Neural progenitor cell (in vitro differentiated cells): ENCODE results near the gene GPATCH4. TPM values are rescaled to one million over a fixed set of nuclear protein-coding genes. Genes with fewer than 3 reads are reported as not detected.

Experiments used
- DNase-seq: peaks from one replicate; pipeline ENCODE4 v3.0.0-alpha.2; 2016; ENCODE audit warnings: low spot score
- H2AFZ ChIP-seq: fragments of 200-600 bp; sonication (generic); replicated peaks from 2 replicates; pipeline ENCODE4 v1.6.1; 2016; ENCODE audit warnings: antibody characterized with exemption
- H3F3A ChIP-seq: fragments of 200-600 bp; sonication (generic); 2 replicates; pipeline ENCODE4 v1.6.1; 2016; ENCODE audit warnings: antibody characterized with exemption, low read depth
- H3K27ac ChIP-seq: fragments of 200-600 bp; sonication (generic); 2 replicates; pipeline ENCODE4 v1.5.1; 2016; ENCODE audit warnings: mild to moderate bottlenecking
- H3K27me3 ChIP-seq: fragments of 200-600 bp; sonication (generic); 2 replicates; pipeline ENCODE4 v1.6.1; 2016; ENCODE audit warnings: mild to moderate bottlenecking, moderate library complexity
- H3K36me3 ChIP-seq: fragments of 200-600 bp; sonication (generic); 2 replicates; pipeline ENCODE4 v1.5.1; 2016
- H3K4me1 ChIP-seq: fragments of 200-600 bp; sonication (generic); 2 replicates; pipeline ENCODE4 v1.6.1; 2016; ENCODE audit warnings: mixed run types
- H3K4me2 ChIP-seq: fragments of 200-600 bp; sonication (generic); 2 replicates; pipeline ENCODE4 v1.6.1; 2016
- H3K4me3 ChIP-seq: fragments of 200-600 bp; sonication (generic); 2 replicates; pipeline ENCODE4 v1.5.1; 2016
- H3K79me2 ChIP-seq: fragments of 200-600 bp; sonication (generic); 2 replicates; pipeline ENCODE4 v1.6.1; 2016; ENCODE audit warnings: low read depth
- H3K9ac ChIP-seq: fragments of 200-600 bp; sonication (generic); 2 replicates; pipeline ENCODE4 v1.6.1; 2016
- H3K9me3 ChIP-seq: fragments of 200-600 bp; sonication (generic); 2 replicates; pipeline ENCODE4 v1.5.1; 2016; ENCODE audit warnings: low read depth
- H4K20me1 ChIP-seq: fragments of 200-600 bp; sonication (generic); 2 replicates; pipeline ENCODE4 v1.6.1; 2016; ENCODE audit warnings: low read depth
- H3K27ac Mint-ChIP-seq: 3 replicates; pipeline ENCODE4 v1.8.0; 2021; ENCODE audit warnings: mixed read lengths
- H3K27me3 Mint-ChIP-seq: 2 replicates; pipeline ENCODE4 v1.8.0; 2022; ENCODE audit warnings: low read depth, mild to moderate bottlenecking, inconsistent platforms, moderate library complexity, mixed read lengths; ENCODE audit not compliant: insufficient read depth
- H3K36me3 Mint-ChIP-seq: 3 replicates; pipeline ENCODE4 v1.8.0; 2021; ENCODE audit warnings: mixed read lengths
- H3K4me1 Mint-ChIP-seq: 3 replicates; pipeline ENCODE4 v1.8.0; 2021; ENCODE audit warnings: mixed read lengths
- H3K4me3 Mint-ChIP-seq: 3 replicates; pipeline ENCODE4 v1.8.0; 2021; ENCODE audit warnings: mild to moderate bottlenecking, moderate library complexity, mixed read lengths
- H3K9me3 Mint-ChIP-seq: 3 replicates; pipeline ENCODE4 v1.8.0; 2020; ENCODE audit warnings: mixed read lengths
- EZH2 ChIP-seq: fragments of 200-600 bp; sonication (generic); IDR thresholded peaks from 2 replicates; pipeline ENCODE4 v1.6.1; 2017; ENCODE audit warnings: antibody characterized with exemption, mild to moderate bottlenecking, moderate library complexity
- EZH2phosphoT487 ChIP-seq: fragments of 200-600 bp; sonication (generic); IDR thresholded peaks from 2 replicates; pipeline ENCODE4 v1.6.1; 2017; ENCODE audit warnings: antibody characterized with exemption
- total RNA-seq: library from RNA; depleted of rRNA; stranded (reverse); fragments of >200 nt; gene quantifications from 2 replicates; pipeline ENCODE4 v1.2.3, GENCODE V29; 2015; ENCODE audit warnings: low replicate concordance
- TF ChIP-seq, protein P1 (sequence below): fragments of 200-600 bp; sonication (generic); IDR thresholded peaks from 2 replicates; pipeline ENCODE4 v1.5.1; 2017; ENCODE audit warnings: antibody characterized with exemption, mild to moderate bottlenecking

GPATCH4 gene
- total RNA-seq, 1 donor from 2014 or later, result 17.2 TPM

DNA sequence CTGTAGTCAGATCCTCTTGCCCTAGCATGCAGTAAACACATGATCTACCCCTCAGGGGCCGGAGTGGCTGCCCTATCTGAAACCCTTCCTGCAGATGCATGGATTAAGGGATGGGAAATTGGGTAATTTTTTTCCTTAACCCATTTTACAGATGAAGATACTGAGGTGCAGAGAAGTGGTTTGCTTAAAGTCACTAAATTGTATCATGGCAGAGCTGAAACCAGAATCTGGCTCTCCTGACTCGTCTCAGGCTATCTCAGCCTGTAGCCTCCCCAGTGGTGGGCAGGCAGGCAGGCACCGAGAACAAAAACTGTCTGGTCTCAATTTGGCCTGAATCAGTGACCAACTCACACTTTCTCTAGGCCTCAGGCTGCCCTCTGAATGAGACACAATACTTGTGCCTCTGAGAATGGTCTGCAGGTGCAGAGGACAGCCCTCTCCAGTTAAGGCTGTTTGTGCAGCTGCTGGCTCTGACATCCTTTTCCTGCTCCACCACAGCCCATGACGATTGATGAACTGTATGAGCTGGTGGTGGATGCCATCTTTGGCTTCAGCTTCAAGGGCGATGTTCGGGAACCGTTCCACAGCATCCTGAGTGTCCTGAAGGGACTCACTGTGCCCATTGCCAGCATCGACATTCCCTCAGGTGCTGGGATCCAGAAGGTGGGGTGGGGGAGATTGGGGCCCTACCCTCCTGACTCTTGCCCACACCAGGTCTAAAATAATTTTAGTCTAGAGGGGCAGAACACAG is 8.2 kb downstream of the GPATCH4 start:
- Mint-ChIP-seq H3K4me1 (peaks cover 28% of the 10 kb centered on the region), H3K27ac (no peak overlapping the region), H3K27me3 (peaks cover 5% of the 10 kb centered on the region), H3K4me3 (peak overlapping the region; percentile 85), H3K9me3 (no peaks in the 10 kb centered on the region), H3K36me3 (peaks cover 13% of the 10 kb centered on the region)
- Histone ChIP-seq H4K20me1 (no peaks in the 10 kb centered on the region), H2AFZ (no peak overlapping the region), H3K27ac (no peak overlapping the region), H3K9ac (no peak overlapping the region), H3K36me3 (no peaks in the 10 kb centered on the region), H3K4me3 (no peak overlapping the region), H3K4me2 (peak overlapping the region; percentile 95), H3F3A (peaks cover 39% of the 10 kb centered on the region), H3K4me1 (peaks cover 5% of the 10 kb centered on the region), H3K79me2 (peaks cover 5% of the 10 kb centered on the region), H3K9me3 (no peaks in the 10 kb centered on the region), H3K27me3 (no peaks in the 10 kb centered on the region)
- TF ChIP-seq, protein P1, sequence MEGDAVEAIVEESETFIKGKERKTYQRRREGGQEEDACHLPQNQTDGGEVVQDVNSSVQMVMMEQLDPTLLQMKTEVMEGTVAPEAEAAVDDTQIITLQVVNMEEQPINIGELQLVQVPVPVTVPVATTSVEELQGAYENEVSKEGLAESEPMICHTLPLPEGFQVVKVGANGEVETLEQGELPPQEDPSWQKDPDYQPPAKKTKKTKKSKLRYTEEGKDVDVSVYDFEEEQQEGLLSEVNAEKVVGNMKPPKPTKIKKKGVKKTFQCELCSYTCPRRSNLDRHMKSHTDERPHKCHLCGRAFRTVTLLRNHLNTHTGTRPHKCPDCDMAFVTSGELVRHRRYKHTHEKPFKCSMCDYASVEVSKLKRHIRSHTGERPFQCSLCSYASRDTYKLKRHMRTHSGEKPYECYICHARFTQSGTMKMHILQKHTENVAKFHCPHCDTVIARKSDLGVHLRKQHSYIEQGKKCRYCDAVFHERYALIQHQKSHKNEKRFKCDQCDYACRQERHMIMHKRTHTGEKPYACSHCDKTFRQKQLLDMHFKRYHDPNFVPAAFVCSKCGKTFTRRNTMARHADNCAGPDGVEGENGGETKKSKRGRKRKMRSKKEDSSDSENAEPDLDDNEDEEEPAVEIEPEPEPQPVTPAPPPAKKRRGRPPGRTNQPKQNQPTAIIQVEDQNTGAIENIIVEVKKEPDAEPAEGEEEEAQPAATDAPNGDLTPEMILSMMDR, result no peak
- TF ChIP-seq EZH2phosphoT487 (no peak), EZH2 (no peak)
- no peak for DNase-seq

GRCh38 chr1:156592158-156592909 is 8.9 kb downstream of the GPATCH4 start:
- no peaks in the 10 kb centered on the region for H4K20me1 ChIP-seq
- DNase-seq, result no peak
- peaks cover 28% of the 10 kb centered on the region for H3K4me1 Mint-ChIP-seq
- H3K9ac ChIP-seq, result peak overlapping the region; percentile 44
- peaks cover 5% of the 10 kb centered on the region for H3K4me1 ChIP-seq
- H3K9me3 Mint-ChIP-seq, result no peaks in the 10 kb centered on the region
- H3K4me3 Mint-ChIP-seq, result peak overlapping the region; percentile 85
- no peak overlapping the region for H3K27ac Mint-ChIP-seq
- H3K79me2 ChIP-seq, result peaks cover 5% of the 10 kb centered on the region
- no peak overlapping the region for H3K27ac ChIP-seq
- H3K36me3 Mint-ChIP-seq, result peaks cover 13% of the 10 kb centered on the region
- H3K36me3 ChIP-seq, result no peaks in the 10 kb centered on the region
- H2AFZ ChIP-seq, result peak overlapping the region; percentile 61
- H3K4me2 ChIP-seq, result peak overlapping the region; percentile 95
- H3F3A ChIP-seq, result peaks cover 39% of the 10 kb centered on the region
- H3K27me3 Mint-ChIP-seq, result peaks cover 5% of the 10 kb centered on the region
- no peaks in the 10 kb centered on the region for H3K9me3 ChIP-seq
- H3K4me3 ChIP-seq, result peak overlapping the region; percentile 82
- TF ChIP-seq, protein P1, result no peak
- TF ChIP-seq EZH2phosphoT487, result no peak
- H3K27me3 ChIP-seq, result no peaks in the 10 kb centered on the region

DNA sequence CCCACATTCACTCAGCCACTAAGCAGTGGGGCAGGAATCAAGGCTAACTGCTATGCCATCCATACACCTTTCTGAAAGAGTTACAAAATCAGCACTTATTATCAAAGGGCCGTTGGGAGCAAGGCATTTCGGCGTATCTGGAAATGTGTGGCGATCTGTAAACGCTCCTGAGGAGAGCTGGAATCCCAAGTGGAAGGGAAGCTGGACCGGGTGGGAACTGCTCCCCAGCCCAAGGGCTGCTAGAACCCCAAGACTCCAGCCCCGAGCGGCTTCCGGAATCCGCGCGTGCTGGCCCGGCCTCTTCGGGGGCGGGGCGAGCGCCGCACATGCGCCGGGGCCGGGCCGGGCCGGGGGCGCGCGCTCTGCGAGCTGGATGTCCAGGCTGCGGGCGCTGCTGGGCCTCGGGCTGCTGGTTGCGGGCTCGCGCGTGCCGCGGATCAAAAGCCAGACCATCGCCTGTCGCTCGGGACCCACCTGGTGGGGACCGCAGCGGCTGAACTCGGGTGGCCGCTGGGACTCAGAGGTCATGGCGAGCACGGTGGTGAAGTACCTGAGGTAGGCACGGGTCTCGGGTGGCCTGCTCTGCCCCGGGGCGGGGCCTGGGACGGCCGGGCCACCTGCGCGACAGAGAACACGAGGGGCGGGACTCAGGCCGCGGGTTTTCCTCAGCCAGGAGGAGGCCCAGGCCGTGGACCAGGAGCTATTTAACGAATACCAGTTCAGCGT is 9.7 kb downstream of the GPATCH4 start, which contains the start of gene NAXE:
NAXE (plus strand) TSS at position 345 of the 726 bp plus-strand sequence; CDS start at position 374, 29 bp downstream.
- Histone ChIP-seq H3K4me2 (peak within 1 kb of the TSS; percentile 95), H3F3A (peaks cover 39% of the 10 kb centered on the region), H3K36me3 (no peaks in the 10 kb centered on the region), H3K9me3 (no peaks in the 10 kb centered on the region), H3K27ac (no peak within 1 kb of the TSS), H3K79me2 (peaks cover 5% of the 10 kb centered on the region), H3K4me3 (peak within 1 kb of the TSS; percentile 82), H3K27me3 (no peaks in the 10 kb centered on the region), H3K9ac (peak within 1 kb of the TSS; percentile 45), H3K4me1 (peaks cover 5% of the 10 kb centered on the region), H2AFZ (peak within 1 kb of the TSS; percentile 88), H4K20me1 (no peaks in the 10 kb centered on the region)
- Mint-ChIP-seq H3K9me3 (no peaks in the 10 kb centered on the region), H3K27ac (peak within 1 kb of the TSS; percentile 93), H3K4me3 (peak within 1 kb of the TSS; percentile 89), H3K4me1 (peaks cover 28% of the 10 kb centered on the region), H3K36me3 (peaks cover 7% of the 10 kb centered on the region), H3K27me3 (peaks cover 7% of the 10 kb centered on the region)
- peak; percentile 93 for DNase-seq
- TF ChIP-seq, protein P1, result no peak
- TF ChIP-seq EZH2phosphoT487, result no peak
- TF ChIP-seq EZH2, result no peak
